Caco-2 (cell line): ENCODE results near the gene CATSPERD. TPM values are rescaled to one million over a fixed set of nuclear protein-coding genes. Genes with fewer than 3 reads are reported as not detected.

Experiments used
- BruUV-seq: library from RNA; stranded (reverse); fragments of 400-500 nt; replicated peaks from 2 replicates; lab custom pipeline; 2021; lab: Mats Ljungman, UMichigan
- CTCF ChIA-PET: fragments of 300-600 bp; sonication (Branson Sonifier 250); formaldehyde crosslinking; loops from one replicate; lab custom pipeline; 2022; ENCODE audit warnings: antibody characterized with exemption; lab: Charles Lee
- POLR2A ChIA-PET: fragments of 300-600 bp; sonication (Branson Sonifier 250); formaldehyde crosslinking; loops from one replicate; lab custom pipeline; 2022; ENCODE audit warnings: antibody characterized with exemption; lab: Charles Lee
- DNase-seq, 2 experiments: peaks; one replicate each; pipeline versions ENCODE4 v3.0.0 to v3.0.0-alpha.2; 2020 to 2022
- H3K27me3 ChIP-seq: replicated peaks from 2 replicates; pipeline ENCODE4 v1.6.0; 2011; ENCODE audit warnings: low read length; ENCODE audit not compliant: control insufficient read depth, insufficient read depth
- H3K36me3 ChIP-seq: 2 replicates; pipeline ENCODE4 v1.5.1; 2011; ENCODE audit warnings: low read length; ENCODE audit not compliant: control insufficient read depth, insufficient read depth
- H3K4me1 ChIP-seq: fragments of 250-450 bp; sonication (Bioruptor Pico); 2 replicates; pipeline ENCODE4 v1.5.1; 2020; ENCODE audit warnings: mild to moderate bottlenecking
- H3K4me3 ChIP-seq: 2 replicates; pipeline ENCODE4 v1.5.1; 2011; ENCODE audit warnings: low read depth, mild to moderate bottlenecking, control low read depth, low read length
- H3K9me3 ChIP-seq: fragments of 250-450 bp; sonication (Bioruptor Pico); 2 replicates; pipeline ENCODE4 v1.5.1; 2020; ENCODE audit warnings: mild to moderate bottlenecking, moderate library complexity
- H3K27ac Mint-ChIP-seq: one replicate; pipeline ENCODE4 v1.8.0; 2022; ENCODE audit warnings: mixed read lengths; ENCODE audit not compliant: unreplicated experiment
- H3K27me3 Mint-ChIP-seq: one replicate; pipeline ENCODE4 v1.8.0; 2022; ENCODE audit warnings: mixed read lengths; ENCODE audit not compliant: insufficient read depth, unreplicated experiment
- H3K36me3 Mint-ChIP-seq: one replicate; pipeline ENCODE4 v1.8.0; 2022; ENCODE audit warnings: mild to moderate bottlenecking, mixed read lengths; ENCODE audit not compliant: insufficient read depth, unreplicated experiment
- H3K4me1 Mint-ChIP-seq: one replicate; pipeline ENCODE4 v1.8.0; 2022; ENCODE audit warnings: low read depth, mixed read lengths; ENCODE audit not compliant: unreplicated experiment
- H3K4me3 Mint-ChIP-seq: one replicate; pipeline ENCODE4 v1.8.0; 2022; ENCODE audit warnings: mild to moderate bottlenecking, moderate library complexity, mixed read lengths; ENCODE audit not compliant: unreplicated experiment
- H3K9me3 Mint-ChIP-seq: one replicate; pipeline ENCODE4 v1.8.0; 2022; ENCODE audit warnings: mixed read lengths; ENCODE audit not compliant: unreplicated experiment
- CTCF ChIP-seq, 2 experiments: fragments of 200-600 bp in 1 of 2; IDR thresholded peaks; 1 replicate in 1 of 2; 2 replicates in 1 of 2; pipeline versions ENCODE4 v1.5.1 to v1.8.0; 2011 to 2022; ENCODE audit warnings: antibody characterized with exemption in 1 of 2, control low read depth in 1 of 2, inconsistent platforms in 1 of 2, low read depth in 1 of 2, low read length in 1 of 2, mild to moderate bottlenecking in 1 of 2, moderate library complexity in 1 of 2; ENCODE audit not compliant: insufficient read depth in 1 of 2, severe bottlenecking in 1 of 2, unreplicated experiment in 1 of 2
- intact Hi-C: fragments of 100-400 bp; cut with micrococcal nuclease; formaldehyde crosslinking; loops from one replicate; pipeline ENCODE4 v1.10.0; 2022; ENCODE audit not compliant: unreplicated experiment
- total RNA-seq: library from RNA; stranded (reverse); gene quantifications from 2 replicates; pipeline ENCODE4 v1.2.3, GENCODE V29; 2022

The CATSPERD gene
- total RNA-seq, 1 experiment from 2014 or later, result not detected

GRCh38 chr19:5703819-5704818 lies 16.3 kb upstream of the CATSPERD start:
- Mint-ChIP-seq H3K27me3 (no peaks in the 10 kb centered on the region), H3K4me1 (no peaks in the 10 kb centered on the region), H3K9me3 (no peaks in the 10 kb centered on the region), H3K4me3 (no peak overlapping the region), H3K36me3 (peaks cover 90% of the 10 kb centered on the region), H3K27ac (no peak overlapping the region)
- no peak for TF ChIP-seq CTCF (IDR thresholded peaks at IDR 0.05; ENCODE audit: insufficient read depth in 1 of 2, low read depth in 1 of 2, low read length in 1 of 2, severe bottlenecking in 1 of 2, unreplicated experiment in 1 of 2)
- H3K9me3 ChIP-seq, result no peaks in the 10 kb centered on the region
- DNase-seq, result no peak
- ChIA-PET CTCF (no interaction called here), POLR2A (interaction anchor here (0.5 kb wide), 2 partner anchors 14 to 148 kb away, joined by 3 to 4 read pairs; no protein-coding TSS in a partner anchor)
- no peak overlapping the region for H3K4me3 ChIP-seq
- H3K36me3 ChIP-seq, result peaks cover 5% of the 10 kb centered on the region
- no peaks in the 10 kb centered on the region for H3K4me1 ChIP-seq
- H3K27me3 ChIP-seq, result no peaks in the 10 kb centered on the region
- BruUV-seq, result no TSS peak
- intact Hi-C loops, result no loop called here

DNA sequence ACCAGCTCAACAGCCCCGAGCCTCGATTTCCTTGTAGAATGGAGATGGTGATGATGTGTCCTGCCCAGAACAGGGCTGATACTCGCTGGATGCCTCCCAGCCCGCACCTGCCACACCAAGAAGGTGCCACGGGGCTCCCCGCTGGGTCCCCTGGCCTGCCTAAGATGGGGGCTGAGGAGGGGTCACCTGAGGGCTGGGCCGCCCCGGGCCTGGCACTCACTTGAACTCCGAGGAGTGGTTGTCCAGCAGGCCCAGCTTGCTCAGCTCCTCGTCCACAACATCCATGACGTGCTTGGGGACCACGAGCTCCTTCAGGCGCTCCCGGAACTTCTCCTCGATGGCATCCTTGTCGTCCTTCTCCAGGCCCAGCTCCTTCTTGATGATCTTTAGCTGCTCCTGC lies 14.9 kb upstream of the CATSPERD start:
- no peak for TF ChIP-seq CTCF (IDR thresholded peaks at IDR 0.05; ENCODE audit: insufficient read depth in 1 of 2, low read depth in 1 of 2, low read length in 1 of 2, severe bottlenecking in 1 of 2, unreplicated experiment in 1 of 2)
- no peaks in the 10 kb centered on the region for H3K4me1 ChIP-seq
- no peaks in the 10 kb centered on the region for H3K9me3 Mint-ChIP-seq
- intact Hi-C loops, result no loop called here
- peaks cover 90% of the 10 kb centered on the region for H3K36me3 Mint-ChIP-seq
- no peak overlapping the region for H3K4me3 Mint-ChIP-seq
- ChIA-PET CTCF (no interaction called here), POLR2A (interaction anchor here (0.6 to 0.9 kb wide), 2 partner anchors 16 to 56 kb away, joined by 4 to 5 read pairs; partner anchors contain the start of gene RPL36)
- H3K27ac Mint-ChIP-seq, result no peak overlapping the region
- H3K4me1 Mint-ChIP-seq, result no peaks in the 10 kb centered on the region
- no peaks in the 10 kb centered on the region for H3K27me3 Mint-ChIP-seq
- H3K4me3 ChIP-seq, result no peak overlapping the region
- H3K27me3 ChIP-seq, result no peaks in the 10 kb centered on the region
- no TSS peak for BruUV-seq
- H3K9me3 ChIP-seq, result no peaks in the 10 kb centered on the region
- peaks cover 6% of the 10 kb centered on the region for H3K36me3 ChIP-seq
- no peak for DNase-seq

DNA sequence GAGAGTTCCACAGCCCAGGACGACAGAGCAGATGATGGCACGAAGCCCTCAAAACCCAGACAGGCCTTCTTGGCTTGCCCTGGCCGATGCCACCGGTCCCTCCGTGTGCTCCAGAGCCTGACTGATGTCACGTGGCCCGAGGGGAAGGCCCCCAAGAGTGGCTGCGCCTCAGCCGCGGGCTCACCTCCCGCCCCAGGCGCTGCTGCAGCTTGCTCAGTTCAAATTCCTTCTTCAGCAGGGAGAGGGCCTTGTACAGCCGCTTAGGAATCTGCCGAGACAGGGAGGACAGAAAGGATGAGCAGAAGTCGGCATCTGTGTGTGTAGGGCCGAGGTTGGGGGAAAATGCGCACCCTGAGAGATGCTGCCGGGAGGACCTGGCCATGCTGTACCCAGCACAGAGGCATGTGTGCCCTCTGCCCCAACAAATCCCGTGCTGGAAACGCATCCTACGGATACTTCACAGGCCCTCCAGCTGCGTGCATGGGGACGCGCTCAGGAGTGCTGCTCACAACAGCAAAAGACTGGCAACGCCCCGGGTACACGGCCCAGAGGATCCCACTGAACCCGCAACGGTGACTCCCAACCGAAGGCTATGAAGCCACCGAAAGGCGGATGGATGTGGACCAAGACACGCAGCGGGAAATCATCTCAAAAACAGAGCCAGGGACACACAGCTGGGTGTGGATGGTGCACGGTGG lies 13.4 kb upstream of the CATSPERD start:
- Mint-ChIP-seq H3K9me3 (no peaks in the 10 kb centered on the region), H3K4me1 (no peaks in the 10 kb centered on the region), H3K27me3 (no peaks in the 10 kb centered on the region), H3K36me3 (peaks cover 90% of the 10 kb centered on the region), H3K27ac (no peak overlapping the region), H3K4me3 (no peak overlapping the region)
- no peaks in the 10 kb centered on the region for H3K27me3 ChIP-seq
- ChIA-PET POLR2A (no interaction called here), CTCF (no interaction called here)
- DNase-seq, result no peak
- no peak for TF ChIP-seq CTCF (IDR thresholded peaks at IDR 0.05; ENCODE audit: insufficient read depth in 1 of 2, low read depth in 1 of 2, low read length in 1 of 2, severe bottlenecking in 1 of 2, unreplicated experiment in 1 of 2)
- peaks cover 6% of the 10 kb centered on the region for H3K36me3 ChIP-seq
- BruUV-seq, result no TSS peak
- H3K9me3 ChIP-seq, result no peaks in the 10 kb centered on the region
- intact Hi-C loops, result no loop called here
- H3K4me3 ChIP-seq, result no peak overlapping the region
- no peaks in the 10 kb centered on the region for H3K4me1 ChIP-seq
